Esophagus muscularis mucosa (tissue), 3 donors: ENCODE measurements around the gene COBL.

Source experiments
- POLR2A ChIP-seq: fragments of 450-650 bp; IDR thresholded peaks from one replicate; pipeline ENCODE4 v1.6.1; 2017; ENCODE audit warnings: antibody characterized with exemption, moderate library complexity, mild to moderate bottlenecking, low read depth
- TF ChIP-seq, protein P1 (sequence below), 3 experiments: fragments of 200-600 bp in 2 of 3; fragments of 450-650 bp in 1 of 3; sonication (generic) in 2 of 3; IDR thresholded peaks; one replicate each; pipeline ENCODE4 v1.5.1; 2017 to 2019; ENCODE audit warnings: antibody characterized with exemption in 3 of 3, mild to moderate bottlenecking in 2 of 3, moderate library complexity in 1 of 3

DNA sequence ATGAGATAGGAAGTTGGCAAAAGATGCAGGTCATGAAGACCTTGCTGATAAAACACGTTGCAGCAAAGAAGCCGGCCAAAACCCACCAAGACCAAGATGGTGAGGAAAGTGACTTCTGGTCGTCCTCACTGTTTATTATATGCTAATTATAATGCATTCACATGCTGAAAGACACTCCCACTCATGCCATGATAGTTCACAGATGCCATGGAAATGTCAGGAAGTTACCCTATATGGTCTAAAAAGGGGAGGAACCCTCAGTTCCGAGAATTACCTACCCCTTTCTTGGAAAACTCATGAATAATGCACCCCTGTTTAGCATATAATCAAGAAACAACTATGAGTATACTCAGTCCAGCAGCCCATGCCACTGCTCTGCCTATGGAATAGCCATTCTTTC is 331.5 kb downstream of the COBL start:
- TF ChIP-seq POLR2A: no peak
- TF ChIP-seq, protein P1, sequence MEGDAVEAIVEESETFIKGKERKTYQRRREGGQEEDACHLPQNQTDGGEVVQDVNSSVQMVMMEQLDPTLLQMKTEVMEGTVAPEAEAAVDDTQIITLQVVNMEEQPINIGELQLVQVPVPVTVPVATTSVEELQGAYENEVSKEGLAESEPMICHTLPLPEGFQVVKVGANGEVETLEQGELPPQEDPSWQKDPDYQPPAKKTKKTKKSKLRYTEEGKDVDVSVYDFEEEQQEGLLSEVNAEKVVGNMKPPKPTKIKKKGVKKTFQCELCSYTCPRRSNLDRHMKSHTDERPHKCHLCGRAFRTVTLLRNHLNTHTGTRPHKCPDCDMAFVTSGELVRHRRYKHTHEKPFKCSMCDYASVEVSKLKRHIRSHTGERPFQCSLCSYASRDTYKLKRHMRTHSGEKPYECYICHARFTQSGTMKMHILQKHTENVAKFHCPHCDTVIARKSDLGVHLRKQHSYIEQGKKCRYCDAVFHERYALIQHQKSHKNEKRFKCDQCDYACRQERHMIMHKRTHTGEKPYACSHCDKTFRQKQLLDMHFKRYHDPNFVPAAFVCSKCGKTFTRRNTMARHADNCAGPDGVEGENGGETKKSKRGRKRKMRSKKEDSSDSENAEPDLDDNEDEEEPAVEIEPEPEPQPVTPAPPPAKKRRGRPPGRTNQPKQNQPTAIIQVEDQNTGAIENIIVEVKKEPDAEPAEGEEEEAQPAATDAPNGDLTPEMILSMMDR (IDR thresholded peaks at IDR 0.05): no peak
